Measurements from ENCODE around the gene IGSF21. TPM values are rescaled to one million over a fixed set of nuclear protein-coding genes. Genes with fewer than 3 reads are reported as not detected.

The IGSF21 gene
- total and polyA plus RNA-seq, 10 of the 15 experiments (the other 5 are each of a cell fraction or from before 2014, with no cell fraction given): 0.03 to 0.49 TPM; not detected in 8

DNA sequence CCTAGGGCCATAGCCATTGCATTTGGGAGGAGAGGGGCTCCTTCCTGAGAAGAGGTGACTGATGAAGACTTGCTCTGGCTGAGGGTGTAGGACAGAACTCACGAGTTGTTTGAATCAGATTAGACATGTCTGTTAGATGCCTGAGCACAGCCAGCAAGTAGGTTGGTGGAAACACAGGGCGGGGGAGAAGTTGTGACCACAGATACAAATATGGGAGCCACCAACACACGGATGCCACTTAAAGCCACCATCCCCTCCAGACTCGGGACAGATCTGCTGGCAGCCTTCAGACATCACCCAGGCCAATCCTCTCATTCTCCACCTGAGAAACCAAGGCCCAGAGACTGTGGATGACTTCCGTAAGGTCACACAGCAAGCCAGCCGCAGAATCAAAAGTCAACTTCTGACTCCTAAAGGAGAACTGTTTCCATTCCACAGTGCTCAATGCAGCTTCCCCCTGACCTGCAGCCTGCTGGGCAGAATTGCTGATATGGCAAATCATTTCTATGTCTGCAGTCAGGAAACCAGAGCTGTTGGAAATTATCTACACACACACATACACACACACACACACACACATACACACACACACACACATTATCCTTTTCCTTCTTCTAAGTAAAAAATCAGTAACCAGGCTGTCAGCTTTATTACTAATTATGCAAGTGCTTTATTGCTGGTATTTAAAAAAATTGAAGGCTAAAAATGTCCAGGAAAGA is 196.7 kb downstream of the IGSF21 start:
- ATAC-seq: no peak
- RAD21 ChIA-PET (ENCODE audit: unreplicated experiment): interaction anchor here (1.7 kb wide), 1 partner anchor 70 kb away, joined by 5 read pairs; no protein-coding TSS in a partner anchor
- FAIRE-seq: no peak
- SMC1A ChIA-PET (ENCODE audit: uncharacterized antibody, unreplicated experiment): interaction anchor here (0.6 to 1.5 kb wide), 2 partner anchors 9 to 380 kb away, joined by 3 to 4 read pairs; no protein-coding TSS in a partner anchor
- WGBS (ENCODE audit: insufficient coverage, insufficient replicate concordance, low lambda C conversion rate, missing lambda C conversion rate): 35% methylated on average over 6 of the region's 6 CpGs
- no peak overlapping the region for H3K9ac ChIP-seq (ENCODE audit: control insufficient read depth, insufficient read depth, low read length)
- no peaks in the 10 kb centered on the region for H3K9me3 ChIP-seq (replicated peaks; ENCODE audit: control insufficient read depth, insufficient read depth, low read length)
- CTCF ChIA-PET: interaction anchor here (1.1 to 2.7 kb wide), 4 partner anchors 14 to 319 kb away, joined by 4 to 12 read pairs (median 10); no protein-coding TSS in a partner anchor
- no peaks in the 10 kb centered on the region; a peak in 2 of 4 replicates for H3K27me3 ChIP-seq (replicated peaks in 1 of 2; ENCODE audit: control insufficient read depth in 2 of 2, insufficient read depth in 2 of 2, low read length in 1 of 2)
- no peak for TF ChIP-seq SMARCA5 (IDR thresholded peaks at IDR 0.05)
- H3K79me2 ChIP-seq (ENCODE audit: control insufficient read depth, insufficient read depth, low read length): no peaks in the 10 kb centered on the region
- H3K4me1 ChIP-seq (ENCODE audit: control insufficient read depth, insufficient read depth, low read length): no peaks in the 10 kb centered on the region
- POLR2A ChIA-PET: no interaction called here
- no peak overlapping the region for H2AFZ ChIP-seq (ENCODE audit: control insufficient read depth, low read depth, low read length)
- no peak overlapping the region for H3K27ac ChIP-seq (ENCODE audit: control insufficient read depth, insufficient read depth)
- BruUV-seq (replicated peaks): no TSS peak
- H3K4me2 ChIP-seq (ENCODE audit: control insufficient read depth, insufficient read depth): no peak overlapping the region
- no peaks in the 10 kb centered on the region for H4K20me1 ChIP-seq (ENCODE audit: control insufficient read depth, insufficient read depth)
- no peak overlapping the region for H3K4me3 ChIP-seq
- DNase-seq (ENCODE audit: low read depth, low spot score): no peak
- no peaks in the 10 kb centered on the region for H3K36me3 ChIP-seq (ENCODE audit: control insufficient read depth in 2 of 2, insufficient read depth in 2 of 2, low read length in 1 of 2)
- in situ Hi-C loops (cut with MboI) (no loop called here), intact Hi-C loops (cut with micrococcal nuclease; ENCODE audit: unreplicated experiment) (loop anchor here (5.0 kb wide), 3 partner anchors 87 to 382 kb away; no protein-coding TSS in a partner anchor)

DNA sequence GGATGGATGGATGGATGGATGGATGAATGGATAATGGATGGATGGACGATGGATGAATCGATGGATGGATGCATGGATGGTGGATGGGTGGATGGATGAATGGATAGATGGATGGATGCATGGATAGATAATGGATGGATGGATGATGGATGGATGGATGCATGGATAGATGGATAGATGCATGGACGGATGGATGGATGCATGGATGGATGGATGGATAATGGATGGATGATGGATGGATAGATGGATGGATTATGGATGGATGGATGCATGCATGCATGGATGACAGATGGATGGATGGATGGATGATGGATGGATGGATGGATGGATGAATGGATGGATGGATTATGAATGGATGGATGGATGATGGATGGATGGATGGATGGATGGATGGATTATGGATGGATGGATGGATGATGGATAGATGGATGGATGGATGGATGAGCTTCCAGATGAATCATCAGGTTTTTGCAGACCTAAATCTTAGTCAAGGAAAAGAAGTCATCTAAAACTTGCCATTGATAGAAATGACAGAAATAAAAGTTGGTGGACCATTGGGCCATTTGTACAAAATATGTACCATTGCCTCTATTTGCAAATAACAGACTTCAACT is 197.7 kb downstream of the IGSF21 start:
- Histone ChIP-seq H3K79me2 (ENCODE audit: control insufficient read depth, insufficient read depth, low read length) (no peaks in the 10 kb centered on the region), H3K9ac (ENCODE audit: control insufficient read depth, insufficient read depth, low read length) (no peak overlapping the region), H3K4me3 (no peak overlapping the region), H3K4me2 (ENCODE audit: control insufficient read depth, insufficient read depth) (no peak overlapping the region), H4K20me1 (ENCODE audit: control insufficient read depth, insufficient read depth) (no peaks in the 10 kb centered on the region), H3K9me3 (replicated peaks; ENCODE audit: control insufficient read depth, insufficient read depth, low read length) (no peaks in the 10 kb centered on the region), H3K36me3 (ENCODE audit: control insufficient read depth in 2 of 2, insufficient read depth in 2 of 2, low read length in 1 of 2) (no peaks in the 10 kb centered on the region), H3K27ac (ENCODE audit: control insufficient read depth, insufficient read depth) (no peak overlapping the region), H2AFZ (ENCODE audit: control insufficient read depth, low read depth, low read length) (no peak overlapping the region), H3K4me1 (ENCODE audit: control insufficient read depth, insufficient read depth, low read length) (no peaks in the 10 kb centered on the region), H3K27me3 (replicated peaks in 1 of 2; ENCODE audit: control insufficient read depth in 2 of 2, insufficient read depth in 2 of 2, low read length in 1 of 2) (no peaks in the 10 kb centered on the region; a peak in 2 of 4 replicates)
- FAIRE-seq: no peak
- RAD21 ChIA-PET (ENCODE audit: unreplicated experiment): no interaction called here
- TF ChIP-seq KDM1A (IDR thresholded peaks at IDR 0.05; ENCODE audit: borderline replicate concordance) (no peak), ZSCAN29 (IDR thresholded peaks at IDR 0.05) (no peak)
- DNase-seq (ENCODE audit: low read depth, low spot score): no peak
- ATAC-seq: no peak
- WGBS (ENCODE audit: insufficient coverage, insufficient replicate concordance, low lambda C conversion rate, missing lambda C conversion rate): 0% methylated on average over 3 of the region's 3 CpGs
- in situ Hi-C loops (cut with MboI) (no loop called here), intact Hi-C loops (cut with micrococcal nuclease; ENCODE audit: unreplicated experiment) (no loop called here)
- CTCF ChIA-PET: interaction anchor here (1.0 to 1.1 kb wide), 2 partner anchors 18 to 89 kb away, joined by 3 read pairs; no protein-coding TSS in a partner anchor
- POLR2A ChIA-PET: no interaction called here
- SMC1A ChIA-PET (ENCODE audit: uncharacterized antibody, unreplicated experiment): no interaction called here
- no TSS peak for BruUV-seq (replicated peaks)

Data from GM12878 (cell line).